Left cardiac atrium (tissue), 4 donors: ENCODE results near the gene PTPN13. TPM values are rescaled to one million over a fixed set of nuclear protein-coding genes. Genes with fewer than 3 reads are reported as not detected.

ENCODE experiments used
- ATAC-seq, 2 donors: fragments of 200-7000 bp; cut with Tn5 transposase; one replicate each; pipeline ENCODE4 v1.9.1; 2020; ENCODE audit warnings: mild to moderate bottlenecking in 2 of 2, moderate library complexity in 2 of 2
- DNase-seq: peaks from one replicate; pipeline ENCODE4 v3.0.0-alpha.2; 2020
- intact Hi-C, 2 donors: fragments of 100-400 bp; cut with DNase I; formaldehyde crosslinking; loops; one replicate each; pipeline versions ENCODE4 v1.14.1 to v1.15.1; 2022 to 2023
- total RNA-seq, 2 donors: library from RNA; stranded (reverse); fragmentation: NEBNext Ultra II Directional; extraction: Animal tissue kit (Norgen Biotek cat#: 25700); gene quantifications; one replicate each; pipeline ENCODE4 v1.2.1, GENCODE V29; 2021
- donor health status: DM: no; HTN: yes; CAD: no.
- donor health status: DM: no; HTN: yes; CAD: no; lungs with severe emphysema.
- donor health status: DM: yes; HTN: yes; CAD: no.
- donor health status: Dilated cardiomyopathy.

PTPN13 gene
- total RNA-seq, 2 donors from 2014 or later: 7.0 to 9.5 TPM

DNA sequence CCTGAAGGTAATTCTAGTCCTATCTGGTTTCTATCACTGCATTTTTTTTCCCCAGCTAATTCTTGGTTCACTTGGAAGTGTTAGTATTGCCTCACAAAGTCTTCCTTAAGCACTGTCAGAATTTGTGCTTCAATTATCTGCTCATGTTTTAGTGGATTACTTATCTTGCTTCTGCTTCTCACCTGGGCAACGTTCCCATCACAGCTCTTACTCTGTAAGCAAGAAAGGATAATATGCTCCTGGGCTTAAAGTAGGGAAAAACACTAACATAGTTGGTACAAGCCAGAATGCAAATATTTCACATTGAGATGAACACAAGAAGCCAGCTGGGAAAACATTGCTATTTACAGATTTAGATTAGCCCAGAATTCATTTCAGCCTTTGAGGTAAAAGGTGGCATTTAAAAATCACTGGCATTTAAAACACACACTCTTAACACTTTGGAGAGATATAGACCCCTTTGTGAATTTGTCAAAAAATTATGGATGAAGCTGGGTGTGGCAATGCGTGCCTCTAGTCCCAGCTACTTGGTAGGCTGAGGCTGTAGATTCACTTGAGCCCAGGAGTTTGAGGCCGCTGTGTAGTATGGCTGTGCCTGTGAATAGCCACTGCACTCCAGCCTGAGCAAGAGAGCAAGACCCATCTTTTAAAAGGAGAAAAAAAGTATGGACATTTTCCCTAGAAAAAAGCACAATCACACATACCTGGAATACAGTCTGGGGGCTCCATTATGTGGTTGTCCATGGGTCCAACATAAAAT lies 6.6 kb upstream of the PTPN13 start:
- intact Hi-C loops: no loop called here
- ATAC-seq: peak in 1 of 2 donors; percentile 76
- no peak for DNase-seq

DNA sequence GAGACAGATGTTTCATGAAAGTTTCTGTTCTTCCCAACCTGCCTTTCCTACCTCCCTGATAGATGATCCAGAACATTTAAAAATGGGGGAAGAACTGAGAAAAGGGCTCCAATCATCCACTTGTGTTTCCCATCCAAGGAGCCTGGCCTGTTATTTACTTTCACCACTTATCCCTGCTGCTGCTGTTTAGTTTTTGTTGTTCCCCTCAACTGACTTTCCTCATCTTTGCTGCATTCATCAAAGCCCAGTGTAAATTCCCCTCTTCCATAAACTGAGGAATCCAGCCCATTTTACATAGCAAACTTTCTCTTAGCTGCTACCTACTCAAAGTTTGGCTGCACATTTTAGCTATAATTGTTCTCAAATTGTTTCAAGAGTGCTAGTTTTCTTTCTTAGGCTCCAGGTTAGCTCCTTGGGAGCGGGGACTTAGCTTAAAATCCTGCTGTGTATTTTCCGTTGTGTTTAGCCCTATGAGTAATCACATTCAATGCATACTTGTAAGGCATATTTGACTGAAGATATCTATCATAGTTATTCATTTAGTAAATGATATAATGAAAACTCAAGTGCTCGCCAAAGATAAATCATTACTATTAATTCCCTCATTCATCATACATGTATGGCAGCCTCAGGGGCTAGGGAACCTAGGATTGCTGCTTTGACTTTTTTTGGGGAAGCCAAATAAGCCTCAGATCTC lies 1.4 kb upstream of the PTPN13 start:
- no peak for ATAC-seq
- DNase-seq: no peak
- intact Hi-C loops: no loop called here

DNA sequence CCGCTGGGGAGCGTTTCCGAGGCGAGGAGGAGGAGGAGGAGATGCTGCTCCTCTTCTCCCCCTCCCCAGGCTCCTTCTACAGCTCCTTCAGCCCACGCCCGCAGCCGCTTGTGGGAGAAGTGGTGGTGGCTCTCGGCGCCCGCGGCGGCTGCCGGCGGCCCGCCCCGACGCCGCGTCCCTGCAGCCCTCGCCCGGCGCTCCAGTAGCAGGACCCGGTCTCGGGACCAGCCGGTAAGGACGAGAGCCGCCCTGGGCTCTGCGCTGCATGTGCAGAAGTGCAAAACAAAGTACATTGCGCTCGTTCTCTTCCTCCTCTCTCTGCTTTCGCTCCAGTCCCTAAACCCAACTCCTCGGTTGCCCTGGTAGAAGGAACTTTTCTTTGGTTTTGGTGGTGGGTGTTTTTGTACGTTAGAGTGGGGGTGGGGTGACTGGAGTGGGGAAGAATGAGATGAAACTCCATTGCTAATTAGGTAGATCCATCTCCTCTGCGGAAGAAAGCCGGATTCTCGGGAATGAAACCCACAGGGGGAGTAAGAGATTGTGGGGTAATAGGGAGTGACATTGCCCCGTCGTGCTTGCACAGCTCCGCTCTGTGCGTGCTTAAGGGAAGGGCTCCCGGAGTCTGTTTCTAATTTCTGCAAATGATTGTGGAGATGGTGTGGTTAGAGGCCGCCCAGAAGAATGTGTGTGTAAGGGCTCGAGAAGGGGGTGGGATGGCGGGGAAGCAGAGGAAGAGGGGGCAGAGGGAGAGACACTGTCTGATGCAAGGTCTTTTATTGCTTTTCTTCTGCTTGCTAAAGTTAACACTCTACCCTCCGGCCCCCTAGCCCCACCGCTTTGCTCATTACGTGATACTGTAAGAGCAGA lies 677 bp downstream of the PTPN13 start:
- intact Hi-C loops: no loop called here
- peak; percentile 50 for DNase-seq
- ATAC-seq: peak; percentile 51 to 66

DNA sequence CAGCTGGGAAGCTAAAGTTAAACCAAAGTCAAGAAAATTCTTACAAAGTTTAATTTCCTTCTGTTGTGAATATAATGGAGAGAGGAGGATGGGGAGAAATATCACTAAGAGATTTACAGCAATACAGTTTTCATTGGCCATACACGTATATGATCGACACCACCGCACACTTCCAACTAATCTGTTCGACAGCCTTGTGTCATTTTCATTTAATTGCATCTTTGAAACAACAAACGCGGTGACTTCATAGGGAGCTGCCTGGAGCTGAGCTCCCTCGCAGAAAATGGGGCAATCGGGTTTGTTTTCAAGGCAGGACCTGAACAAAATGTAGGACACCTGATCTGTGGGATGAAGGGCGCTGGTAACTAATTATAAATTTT lies 1.3 kb downstream of the PTPN13 start:
- no peak for DNase-seq
- intact Hi-C loops: no loop called here
- ATAC-seq: no peak

DNA sequence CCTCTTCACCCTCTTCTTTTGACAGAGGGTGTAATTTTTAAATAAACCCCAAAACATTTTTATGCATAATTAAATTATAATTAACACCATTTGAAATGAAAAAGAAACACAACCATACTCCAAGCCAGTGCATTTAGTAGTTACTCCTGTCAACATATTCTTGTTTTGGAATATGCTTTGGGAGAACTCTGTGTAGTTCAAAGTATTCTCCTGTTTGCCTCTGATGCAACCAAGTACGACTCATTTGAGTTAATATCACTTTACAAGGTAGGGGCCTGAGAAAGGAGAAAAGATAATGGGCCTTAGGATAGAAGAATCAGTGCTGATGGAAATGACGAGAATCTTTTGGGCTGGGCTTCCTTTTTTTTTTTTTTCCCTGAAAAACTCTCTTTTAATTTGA lies 2.7 kb downstream of the PTPN13 start:
- DNase-seq (no peak), ATAC-seq (no peak)
- intact Hi-C loops: no loop called here

DNA sequence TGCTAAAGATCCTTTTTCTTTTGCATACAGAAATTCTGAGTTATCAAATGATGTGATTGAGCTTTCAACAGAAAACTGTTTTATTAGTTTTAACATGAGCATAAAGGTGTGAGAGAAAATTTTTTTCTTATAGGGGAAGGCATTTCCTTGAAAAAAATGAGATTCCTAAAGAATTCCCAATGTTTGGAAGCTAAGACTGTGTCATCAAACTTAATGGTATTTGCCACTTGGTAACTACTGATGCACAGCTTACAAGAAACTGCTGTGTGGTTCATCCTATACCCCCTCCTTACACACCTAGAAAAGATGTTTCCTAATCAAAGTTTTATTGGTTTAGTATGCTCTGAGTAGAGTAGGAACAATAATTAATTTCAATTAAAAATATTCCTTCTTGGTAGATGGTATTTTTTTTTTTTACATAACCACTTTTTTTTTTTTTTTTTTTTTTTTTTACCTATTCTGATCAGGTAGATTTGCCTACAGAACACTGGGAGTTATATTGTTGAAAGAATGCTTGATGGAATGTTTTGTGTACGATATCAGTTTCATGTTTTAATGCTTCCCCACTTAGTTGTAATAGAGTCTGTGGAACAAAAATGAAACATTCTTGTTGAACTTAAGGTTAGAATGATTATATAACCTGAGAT lies 6.0 kb downstream of the PTPN13 start:
- ATAC-seq (no peak), DNase-seq (no peak)
- intact Hi-C loops: no loop called here

DNA sequence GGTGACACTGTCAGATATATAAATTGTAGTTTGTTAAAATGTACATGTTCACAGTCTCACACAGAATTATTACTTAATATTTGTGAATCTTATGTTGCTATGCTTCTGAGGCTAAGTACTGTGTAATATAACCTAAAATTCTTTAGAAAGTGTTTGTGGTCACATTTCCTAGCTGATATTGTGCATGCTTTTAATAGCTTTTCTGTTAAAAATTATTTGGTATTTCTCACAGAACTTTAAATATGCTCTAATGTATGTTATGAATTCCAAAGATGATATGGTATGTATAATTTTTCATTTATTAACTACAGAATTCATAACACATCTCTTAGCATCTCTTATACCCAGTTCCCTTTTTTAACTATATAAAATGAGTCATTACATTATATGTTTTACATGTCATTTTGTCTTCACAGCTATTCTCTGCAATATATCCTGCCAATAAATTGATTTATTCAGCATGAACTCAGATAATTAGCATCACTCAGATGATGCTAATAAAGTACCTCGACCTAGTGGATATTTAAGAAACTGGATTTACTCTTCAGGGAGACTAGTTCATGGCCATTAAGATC lies 9.3 kb downstream of the PTPN13 start:
- intact Hi-C loops: no loop called here
- ATAC-seq: no peak
- no peak for DNase-seq

DNA sequence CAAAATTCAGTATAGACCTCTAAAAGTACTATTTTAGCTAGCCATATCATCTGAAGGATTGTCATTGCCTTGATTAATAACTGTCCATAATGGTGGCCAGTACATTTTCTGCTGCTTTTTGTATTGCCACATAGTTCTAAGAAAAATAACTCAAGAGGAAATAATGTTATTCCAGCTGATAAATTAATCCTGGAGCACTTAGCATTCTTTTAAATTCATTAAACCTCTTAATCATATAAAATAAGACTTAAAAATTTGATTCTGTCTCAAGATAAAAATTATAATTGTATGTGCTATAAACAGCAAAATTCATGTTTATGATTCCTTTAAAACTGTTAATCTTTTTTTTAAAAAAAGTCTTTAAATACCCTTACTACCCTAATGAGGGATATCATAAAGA lies 12.7 kb downstream of the PTPN13 start:
- no peak for DNase-seq
- no peak for ATAC-seq

DNA sequence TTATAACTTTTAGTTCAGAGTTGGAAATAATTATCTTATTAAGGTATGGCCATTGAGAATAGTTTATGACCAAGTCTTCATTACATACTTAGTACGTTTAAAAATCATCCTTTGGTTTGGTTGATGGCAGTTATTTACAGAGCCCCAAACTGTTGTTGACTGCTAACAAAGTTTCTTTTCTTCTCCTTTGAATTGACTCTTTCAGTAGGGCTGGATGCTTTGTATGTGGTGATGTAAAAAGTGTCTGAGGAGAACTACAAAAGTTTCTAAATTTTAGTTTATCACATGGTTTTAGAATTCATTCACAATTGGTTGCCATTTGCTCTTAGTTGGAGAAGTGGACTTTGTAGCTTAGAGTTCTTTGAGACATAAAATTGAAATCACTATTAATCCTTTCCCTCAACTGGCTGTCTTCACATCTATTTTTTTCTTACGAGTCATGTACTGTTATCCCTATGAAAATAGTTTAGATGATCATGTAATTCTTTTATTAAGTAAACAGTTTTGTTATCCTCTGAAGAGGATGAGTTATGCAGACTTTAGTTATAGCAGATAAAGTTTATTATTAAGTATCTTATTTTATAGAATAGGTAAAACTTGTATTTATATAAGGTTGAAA lies 14.8 kb downstream of the PTPN13 start:
- intact Hi-C loops: no loop called here
- ATAC-seq (no peak), DNase-seq (no peak)

More for the DNA sequence above, 12.7 kb downstream of the PTPN13 start:
- intact Hi-C loops: no loop called here

DNA sequence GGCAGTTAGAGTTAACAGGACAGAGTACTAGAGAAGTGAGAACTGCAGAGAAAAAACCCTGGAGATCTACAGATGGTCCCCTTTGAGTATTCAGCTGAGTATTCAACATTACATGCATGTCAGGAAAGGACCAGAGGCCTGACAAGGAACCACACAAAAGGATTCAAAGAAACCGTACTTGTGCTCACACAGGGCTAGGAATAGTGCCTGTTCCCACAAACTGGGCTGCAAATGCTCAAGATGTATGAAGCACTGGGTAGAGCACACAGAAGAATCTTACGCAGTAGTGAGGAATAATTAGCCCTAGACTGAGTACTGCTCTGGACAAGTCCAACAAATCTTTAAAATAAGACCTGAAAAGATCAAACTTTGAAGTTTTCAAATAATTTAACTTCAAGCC lies 17.6 kb downstream of the PTPN13 start:
- intact Hi-C loops: no loop called here
- ATAC-seq (no peak), DNase-seq (no peak)

DNA sequence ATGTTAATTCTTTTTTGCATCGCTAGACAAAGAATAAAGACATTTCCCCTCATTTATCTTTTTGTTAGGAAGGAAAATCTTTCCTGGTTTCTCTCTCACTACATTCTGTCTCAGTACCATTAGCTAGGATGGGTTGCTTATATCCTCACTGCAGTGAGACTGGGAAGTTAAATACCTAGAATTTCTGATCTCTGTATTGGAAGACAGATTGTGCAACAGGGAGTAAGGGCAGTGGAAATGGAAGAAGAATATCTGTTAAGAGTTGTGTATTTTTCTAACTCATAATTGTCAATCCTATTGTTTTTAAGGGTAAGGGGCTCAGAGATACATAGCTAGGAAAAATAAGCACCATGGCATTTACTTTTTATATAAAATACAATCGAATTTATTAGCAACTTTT lies 19.6 kb downstream of the PTPN13 start:
- intact Hi-C loops: no loop called here
- DNase-seq (no peak), ATAC-seq (no peak)

DNA sequence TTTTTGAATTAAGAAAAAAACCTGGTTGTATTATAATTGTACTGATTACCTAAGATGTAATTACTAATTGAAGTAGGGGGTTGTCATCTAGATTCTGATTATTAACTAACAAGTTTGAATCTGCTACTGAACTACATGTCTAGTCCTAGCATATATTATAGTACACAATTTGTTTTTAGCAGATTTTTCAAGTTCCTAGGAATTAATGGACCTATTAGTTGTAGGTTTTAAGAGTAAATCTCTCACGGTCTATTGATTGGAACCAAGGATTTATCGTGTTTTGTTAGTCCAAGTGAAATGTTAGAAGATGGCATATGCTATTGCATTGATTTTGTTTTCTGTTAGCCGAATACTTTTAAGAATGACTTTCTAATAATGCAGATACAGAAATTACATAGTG lies 20.8 kb downstream of the PTPN13 start:
- DNase-seq: no peak
- no peak for ATAC-seq
- intact Hi-C loops: no loop called here

DNA sequence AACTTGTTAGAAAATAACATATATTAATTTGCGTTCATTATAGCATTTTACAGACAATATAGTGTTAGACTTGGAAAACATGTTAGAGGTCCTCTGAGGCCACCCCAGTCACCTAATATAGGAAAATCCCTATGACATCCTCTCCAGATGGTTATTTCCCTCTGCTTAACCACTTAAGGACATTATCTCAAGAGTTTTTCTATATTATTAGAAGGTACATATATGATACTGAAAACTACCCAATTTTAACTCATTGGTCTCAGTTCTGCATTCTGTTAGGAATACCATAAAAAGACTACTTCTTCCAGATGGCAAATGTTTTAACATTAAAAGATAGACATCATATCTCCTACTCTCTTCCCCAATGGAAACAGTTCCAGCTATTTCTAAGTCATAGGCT lies 21.4 kb downstream of the PTPN13 start:
- DNase-seq (no peak), ATAC-seq (no peak)
- intact Hi-C loops: no loop called here

DNA sequence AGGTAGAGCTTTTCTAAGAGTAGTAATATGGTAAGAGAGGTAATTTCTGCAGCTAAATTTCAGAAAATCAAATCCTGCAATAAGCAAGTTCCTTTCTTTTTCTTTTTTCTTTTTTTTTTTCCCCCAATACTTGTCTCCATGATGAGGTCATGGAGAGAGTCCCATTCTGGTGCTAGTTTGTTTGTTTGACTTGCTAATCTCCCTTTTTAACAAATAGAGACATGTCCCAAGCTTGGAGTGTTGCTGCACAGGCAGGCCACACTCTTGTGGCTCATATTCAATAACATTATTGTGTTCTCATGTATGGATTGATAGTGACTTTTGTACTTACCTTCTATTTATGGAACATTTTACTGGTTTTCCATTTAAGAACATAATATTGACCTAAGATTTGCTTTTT lies 25.5 kb downstream of the PTPN13 start:
- no peak for ATAC-seq
- no peak for DNase-seq
- intact Hi-C loops: no loop called here

DNA sequence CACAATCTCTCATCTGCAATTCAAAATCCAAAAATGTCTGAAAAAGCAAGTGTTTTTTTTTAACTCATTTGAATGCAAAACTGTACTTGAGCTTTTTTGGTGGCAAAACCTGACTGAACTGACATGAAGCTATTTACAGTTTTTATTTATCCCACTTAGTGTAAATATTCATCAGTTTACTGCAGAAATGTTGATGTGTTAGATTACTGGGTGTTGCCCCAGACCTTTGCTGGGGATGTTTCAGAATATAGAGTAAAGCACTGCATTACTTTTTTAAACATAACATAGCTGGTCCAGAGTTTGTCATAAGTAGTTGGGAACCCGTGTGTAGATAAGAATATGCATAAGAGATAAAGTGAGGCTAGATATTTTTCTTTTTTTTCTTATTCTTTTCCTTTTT lies 27.3 kb downstream of the PTPN13 start:
- ATAC-seq (no peak), DNase-seq (no peak)
- intact Hi-C loops: no loop called here

DNA sequence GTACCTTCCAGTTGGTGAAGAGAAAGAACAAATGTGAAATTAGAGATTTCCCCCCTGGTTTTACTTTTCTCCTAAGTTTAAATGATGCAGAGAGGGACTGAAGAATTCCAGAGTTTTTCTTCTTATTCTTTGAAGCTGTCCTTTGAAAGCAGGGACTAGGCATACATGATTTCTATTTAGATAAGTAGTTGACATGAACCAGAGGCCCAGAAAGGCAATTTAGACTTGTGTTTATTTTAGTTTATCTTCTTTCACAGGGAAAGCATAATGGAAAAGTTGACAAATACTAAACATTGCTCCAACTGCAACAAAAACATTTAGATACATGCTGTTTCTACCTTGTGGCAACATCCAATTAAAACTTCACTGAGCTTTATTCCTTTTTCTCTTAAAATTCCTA lies 32.0 kb downstream of the PTPN13 start:
- no peak for ATAC-seq
- DNase-seq: no peak
- intact Hi-C loops: no loop called here

DNA sequence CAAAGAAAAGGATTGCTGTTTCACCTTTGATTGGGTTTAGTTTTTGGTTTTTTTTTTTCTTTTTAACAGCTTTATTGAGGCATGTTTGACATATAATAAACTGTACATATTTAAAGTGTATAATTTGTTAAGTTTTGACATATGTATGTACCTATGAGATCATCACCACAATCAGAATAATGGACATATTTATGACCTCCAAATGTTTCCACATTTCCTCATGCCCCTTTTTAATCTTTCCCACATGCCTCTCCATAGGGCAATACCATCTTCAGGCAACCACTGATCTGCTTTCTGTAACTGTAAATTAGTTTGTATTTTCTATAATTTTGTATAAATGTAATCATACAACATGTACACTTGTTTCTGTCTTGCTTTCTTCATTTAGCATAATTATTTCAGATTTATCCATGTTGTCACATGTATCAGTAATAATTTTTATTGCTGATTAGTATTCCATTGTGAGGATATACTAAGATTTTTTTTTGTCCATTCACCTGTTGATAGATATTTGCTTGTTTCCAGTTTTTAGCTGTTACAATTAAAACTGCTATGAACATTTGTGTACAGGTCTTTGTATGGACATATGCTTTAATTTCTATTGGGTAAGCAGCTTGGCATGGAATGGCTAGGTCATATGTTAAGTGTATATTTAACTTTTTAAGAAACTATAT lies 33.5 kb downstream of the PTPN13 start:
- no peak for DNase-seq
- ATAC-seq: no peak

DNA sequence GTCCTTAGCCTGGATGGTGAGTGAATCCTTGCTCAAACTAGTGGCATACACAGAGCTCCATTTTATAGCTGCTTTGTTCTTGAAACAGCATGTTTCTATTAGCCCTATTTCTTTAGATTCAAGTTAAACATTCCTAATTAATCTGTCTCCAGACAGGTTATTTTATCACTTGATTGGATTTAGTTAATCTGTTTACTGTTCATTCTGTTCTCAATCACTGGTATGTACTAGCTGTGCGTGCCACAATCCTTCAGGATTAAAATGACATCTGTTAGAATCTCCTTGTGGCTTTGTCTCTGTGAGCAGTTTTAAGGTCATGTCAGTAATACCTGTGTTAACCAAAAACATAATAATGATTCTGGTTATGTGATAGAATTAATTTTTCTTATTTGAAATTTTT lies 36.5 kb downstream of the PTPN13 start:
- intact Hi-C loops: no loop called here
- ATAC-seq (no peak), DNase-seq (no peak)

More for the DNA sequence above, 33.5 kb downstream of the PTPN13 start:
- intact Hi-C loops: no loop called here
